ENCODE results near the gene SRSF5. TPM values are rescaled to one million over a fixed set of nuclear protein-coding genes. Genes with fewer than 3 reads are reported as not detected.

SRSF5 gene
- total and polyA plus RNA-seq, 2 donors from 2014 or later: 207 to 340 TPM

- Histone ChIP-seq H3K36me3 (ENCODE audit: control insufficient read depth in 2 of 3, insufficient read depth in 3 of 3, low read length in 3 of 3) (peaks cover 23 to 73% (median 55%) of the 10 kb centered on the region in 3 donors), H3K4me3 (ENCODE audit: low read length in 3 of 3) (no peak overlapping the region), H3K9me3 (ENCODE audit: control insufficient read depth in 2 of 3, insufficient read depth in 1 of 3, low read length in 3 of 3) (no peaks in the 10 kb centered on the region), H3K9ac (ENCODE audit: low read length in 3 of 3) (no peak overlapping the region), H3K4me1 (ENCODE audit: control insufficient read depth in 2 of 3, insufficient read depth in 2 of 3, low read depth in 1 of 3, low read length in 3 of 3) (peaks cover 3 to 16% (median 9%) of the 10 kb centered on the region in 3 donors), H3K27ac (ENCODE audit: low read depth in 2 of 2, low read length in 2 of 2) (no peak overlapping the region), H3K27me3 (ENCODE audit: control insufficient read depth, insufficient read depth, low read length) (no peaks in the 10 kb centered on the region)
- DNase-seq (no peak), FAIRE-seq (no peak)
- intact Hi-C loops (cut with DNase I): no loop called here
- no peak for TF ChIP-seq CTCF (IDR thresholded peaks at IDR 0.05; ENCODE audit: borderline replicate concordance, extremely low read depth, insufficient read depth)
Observed at GRCh38 chr14:69773571-69774276, 6.8 kb downstream of the SRSF5 start.

- FAIRE-seq (no peak), DNase-seq (no peak)
- Histone ChIP-seq H3K9ac (ENCODE audit: low read length in 3 of 3) (no peak overlapping the region), H3K27me3 (ENCODE audit: control insufficient read depth, insufficient read depth, low read length) (no peaks in the 10 kb centered on the region), H3K4me3 (ENCODE audit: low read length in 3 of 3) (no peak overlapping the region), H3K9me3 (ENCODE audit: control insufficient read depth in 2 of 3, insufficient read depth in 1 of 3, low read length in 3 of 3) (no peaks in the 10 kb centered on the region), H3K27ac (ENCODE audit: low read depth in 2 of 2, low read length in 2 of 2) (no peak overlapping the region), H3K4me1 (ENCODE audit: control insufficient read depth in 2 of 3, insufficient read depth in 2 of 3, low read depth in 1 of 3, low read length in 3 of 3) (peaks cover 0 to 8% (median 2%) of the 10 kb centered on the region in 3 donors), H3K36me3 (ENCODE audit: control insufficient read depth in 2 of 3, insufficient read depth in 3 of 3, low read length in 3 of 3) (peaks cover 12 to 70% (median 51%) of the 10 kb centered on the region in 3 donors)
- no peak for TF ChIP-seq CTCF (IDR thresholded peaks at IDR 0.05; ENCODE audit: borderline replicate concordance, extremely low read depth, insufficient read depth)
- intact Hi-C loops (cut with DNase I): no loop called here
Observed at GRCh38 chr14:69775012-69775411, 8.1 kb downstream of the SRSF5 start.

GRCh38 chr14:69776875-69777453 lies 10.0 kb downstream of the SRSF5 start:
- no peak overlapping the region for H3K9ac ChIP-seq (ENCODE audit: low read length in 3 of 3)
- H3K36me3 ChIP-seq (ENCODE audit: control insufficient read depth in 2 of 3, insufficient read depth in 3 of 3, low read length in 3 of 3): peaks cover 3 to 65% (median 38%) of the 10 kb centered on the region in 3 donors
- H3K4me1 ChIP-seq (ENCODE audit: control insufficient read depth in 2 of 3, insufficient read depth in 2 of 3, low read depth in 1 of 3, low read length in 3 of 3): peaks cover 0 to 4% (median 0%) of the 10 kb centered on the region in 3 donors
- H3K27ac ChIP-seq (ENCODE audit: low read depth in 2 of 2, low read length in 2 of 2): no peak overlapping the region
- H3K27me3 ChIP-seq (ENCODE audit: control insufficient read depth, insufficient read depth, low read length): no peaks in the 10 kb centered on the region
- TF ChIP-seq CTCF (IDR thresholded peaks at IDR 0.05; ENCODE audit: borderline replicate concordance, extremely low read depth, insufficient read depth): no peak
- no peak for FAIRE-seq
- no peaks in the 10 kb centered on the region for H3K9me3 ChIP-seq (ENCODE audit: control insufficient read depth in 2 of 3, insufficient read depth in 1 of 3, low read length in 3 of 3)
- intact Hi-C loops (cut with DNase I): no loop called here
- H3K4me3 ChIP-seq (ENCODE audit: low read length in 3 of 3): no peak overlapping the region
- DNase-seq: no peak

Data from kidney (tissue), 14 donors.